ENCODE data around the gene LYRM1.

DNA sequence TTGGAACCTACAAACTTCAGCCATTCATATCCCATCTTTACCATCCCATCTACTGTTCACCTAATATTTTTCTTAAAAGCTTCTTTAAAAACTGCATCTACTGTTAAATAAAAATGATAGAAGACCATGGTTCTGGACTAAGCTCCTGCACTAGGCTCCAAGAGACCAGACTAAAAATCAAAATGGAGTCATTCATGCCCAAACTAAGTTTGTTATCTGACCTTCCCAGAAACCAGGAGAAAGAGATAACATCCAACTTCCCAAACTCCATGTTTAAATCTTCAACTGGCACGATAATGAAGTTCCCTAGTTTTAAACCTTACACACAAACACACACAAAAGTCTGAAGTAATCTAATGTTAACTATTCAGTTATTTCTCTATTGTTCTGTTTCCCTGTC lies 14.3 kb upstream of the LYRM1 start:
- TF ChIP-seq, protein P1, sequence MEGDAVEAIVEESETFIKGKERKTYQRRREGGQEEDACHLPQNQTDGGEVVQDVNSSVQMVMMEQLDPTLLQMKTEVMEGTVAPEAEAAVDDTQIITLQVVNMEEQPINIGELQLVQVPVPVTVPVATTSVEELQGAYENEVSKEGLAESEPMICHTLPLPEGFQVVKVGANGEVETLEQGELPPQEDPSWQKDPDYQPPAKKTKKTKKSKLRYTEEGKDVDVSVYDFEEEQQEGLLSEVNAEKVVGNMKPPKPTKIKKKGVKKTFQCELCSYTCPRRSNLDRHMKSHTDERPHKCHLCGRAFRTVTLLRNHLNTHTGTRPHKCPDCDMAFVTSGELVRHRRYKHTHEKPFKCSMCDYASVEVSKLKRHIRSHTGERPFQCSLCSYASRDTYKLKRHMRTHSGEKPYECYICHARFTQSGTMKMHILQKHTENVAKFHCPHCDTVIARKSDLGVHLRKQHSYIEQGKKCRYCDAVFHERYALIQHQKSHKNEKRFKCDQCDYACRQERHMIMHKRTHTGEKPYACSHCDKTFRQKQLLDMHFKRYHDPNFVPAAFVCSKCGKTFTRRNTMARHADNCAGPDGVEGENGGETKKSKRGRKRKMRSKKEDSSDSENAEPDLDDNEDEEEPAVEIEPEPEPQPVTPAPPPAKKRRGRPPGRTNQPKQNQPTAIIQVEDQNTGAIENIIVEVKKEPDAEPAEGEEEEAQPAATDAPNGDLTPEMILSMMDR (conservative IDR thresholded peaks at IDR 0.05 in 1 of 2, IDR thresholded peaks at IDR 0.05 in 1 of 2; ENCODE audit: extremely low read depth in 1 of 2, insufficient read depth in 1 of 2, low read depth in 1 of 2, low read length in 2 of 2), result no peak
- TF ChIP-seq EZH2 (IDR thresholded peaks at IDR 0.05; ENCODE audit: borderline replicate concordance, low read length), result no peak
